Measurements from ENCODE around the gene ADD3.

ADD3 gene

DNA sequence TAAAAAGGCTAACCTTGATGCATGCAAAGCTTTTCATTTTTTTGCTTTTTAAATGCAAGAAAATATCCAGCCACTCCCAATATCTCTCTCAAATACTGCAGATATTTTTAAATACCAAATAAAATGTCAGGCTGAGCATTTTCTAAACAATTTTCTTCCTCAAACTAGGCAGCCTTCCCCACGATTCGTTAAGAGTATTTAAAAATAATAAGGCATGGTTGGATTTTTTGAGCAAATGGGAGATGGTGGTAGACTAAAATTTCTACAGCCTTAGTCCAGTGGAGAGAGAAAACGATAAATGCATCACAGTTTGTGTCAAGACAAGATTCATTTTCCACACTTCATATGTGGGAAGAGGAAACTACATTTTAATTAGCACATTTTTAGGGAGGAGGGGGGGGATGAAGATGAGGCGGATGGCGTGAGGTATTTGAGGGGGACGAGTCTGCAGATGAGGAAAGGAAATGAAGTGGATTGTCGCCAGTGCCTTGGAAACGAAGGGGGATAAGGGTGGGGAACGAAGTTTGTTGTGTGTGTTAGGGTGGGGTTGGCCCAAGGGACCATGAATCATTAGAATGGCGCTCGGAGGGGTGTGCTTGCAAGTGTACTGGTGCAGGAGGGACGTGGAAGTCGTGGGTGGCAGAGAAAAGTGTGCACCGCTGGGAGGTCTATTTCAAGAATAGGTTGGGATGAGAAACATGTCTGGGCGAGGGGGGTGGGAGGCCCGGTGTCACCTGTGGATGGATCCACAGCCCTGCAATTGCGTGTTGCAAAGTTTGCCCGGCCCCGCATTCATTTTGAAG, 1.2 kb upstream of the ADD3 start:
- no peak for DNase-seq

DNA sequence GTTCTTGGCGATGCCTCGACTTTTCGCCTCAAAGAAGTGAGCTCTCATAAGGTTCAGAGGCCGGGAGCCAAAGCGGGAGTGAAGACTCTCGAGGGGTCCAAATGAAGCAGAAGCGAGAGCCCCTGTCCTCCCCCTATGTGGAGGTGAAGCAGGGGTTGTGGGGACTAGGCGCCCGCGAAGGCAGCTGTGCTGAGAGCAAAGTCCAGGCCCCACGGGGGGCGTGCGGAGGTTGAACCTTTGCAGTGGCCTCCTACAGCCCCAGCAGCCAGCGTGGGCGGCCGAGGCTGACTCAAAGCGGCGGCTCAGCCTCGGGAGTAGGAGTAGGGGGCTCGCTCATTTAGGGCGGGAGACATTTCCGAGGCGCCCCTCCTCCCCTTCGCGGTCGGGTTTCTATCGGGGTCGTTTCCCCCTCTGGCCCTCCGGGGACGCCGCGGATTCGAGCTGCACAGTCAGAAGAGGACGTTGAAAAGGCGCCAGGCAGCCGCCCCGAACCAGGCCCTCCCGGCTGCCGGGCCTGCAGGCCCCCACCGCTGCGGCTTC, 553 bp upstream of the ADD3 start:
- no peak for DNase-seq

DNA sequence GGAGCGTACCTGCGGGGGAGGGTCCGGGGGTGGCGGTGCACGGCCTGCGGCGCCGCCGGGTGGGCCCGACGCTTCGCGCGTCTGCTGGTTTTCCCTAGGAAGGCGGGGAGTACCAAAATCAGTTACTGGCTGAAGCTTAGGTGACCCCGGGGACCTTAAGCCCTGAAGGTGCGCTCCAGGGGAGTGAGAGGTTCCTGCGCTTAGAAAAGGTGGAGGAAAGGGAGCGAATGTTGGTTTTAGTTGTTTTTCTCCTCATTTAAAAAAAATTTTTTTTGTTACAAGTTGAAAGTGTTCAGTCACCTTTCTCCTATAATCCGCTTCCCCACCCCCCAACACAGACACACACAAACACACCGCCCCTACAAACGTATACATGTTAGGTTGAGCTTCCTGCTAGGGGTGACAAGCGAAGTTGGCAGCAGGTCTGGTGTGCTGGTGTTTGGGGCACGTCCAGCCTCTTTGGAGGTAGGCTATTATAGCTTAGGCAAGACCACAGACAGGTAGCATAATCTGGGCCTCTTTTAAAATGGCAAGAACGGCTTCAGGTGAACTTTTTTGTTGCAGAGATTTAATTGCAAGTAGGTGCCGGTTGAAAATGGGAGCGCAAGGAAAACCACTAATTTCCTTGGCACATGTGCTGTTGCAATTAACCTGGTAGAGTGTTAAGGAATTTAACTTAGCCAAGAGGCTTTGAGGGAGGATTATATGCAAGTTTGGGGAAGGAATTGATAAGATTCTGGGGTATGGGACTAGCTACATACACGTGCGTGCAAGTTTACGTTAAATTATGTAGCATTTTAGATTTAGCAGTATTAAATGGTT, 945 bp downstream of the ADD3 start:
- DNase-seq = no peak

DNA sequence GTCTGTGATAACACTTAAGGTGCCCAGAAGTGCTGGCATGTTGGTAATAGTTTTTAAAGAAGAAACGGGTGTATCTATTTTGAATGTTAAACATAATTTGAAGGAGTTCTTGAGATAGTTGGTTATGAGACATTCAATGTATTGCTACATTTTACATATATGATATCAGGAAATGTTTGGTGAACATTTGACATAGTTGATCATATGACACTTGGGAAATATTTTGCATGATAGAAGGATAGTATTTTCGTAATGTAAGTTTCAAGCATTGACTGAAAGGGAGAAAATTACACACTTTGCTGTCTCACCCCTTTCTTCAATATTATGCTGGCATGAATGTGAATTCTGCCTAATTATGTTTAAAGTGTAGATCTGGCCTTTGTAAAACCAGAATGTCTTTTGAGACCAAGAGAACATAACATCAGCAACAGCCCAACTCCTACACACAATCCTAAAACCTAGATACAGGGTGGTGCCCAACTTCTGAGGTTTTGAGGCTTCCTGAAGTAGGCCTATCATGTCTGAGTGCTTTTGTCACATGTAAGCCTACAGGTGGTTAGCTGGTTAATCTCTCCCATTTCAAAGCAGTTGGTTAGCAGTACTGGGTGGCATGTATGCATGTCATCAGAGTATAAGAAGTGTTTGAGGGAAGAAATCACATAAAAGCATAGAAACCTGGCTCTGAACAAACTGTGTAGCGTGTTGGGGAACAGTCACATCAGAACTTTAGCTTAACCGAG, 2.1 kb downstream of the ADD3 start:
- DNase-seq = no peak

DNA sequence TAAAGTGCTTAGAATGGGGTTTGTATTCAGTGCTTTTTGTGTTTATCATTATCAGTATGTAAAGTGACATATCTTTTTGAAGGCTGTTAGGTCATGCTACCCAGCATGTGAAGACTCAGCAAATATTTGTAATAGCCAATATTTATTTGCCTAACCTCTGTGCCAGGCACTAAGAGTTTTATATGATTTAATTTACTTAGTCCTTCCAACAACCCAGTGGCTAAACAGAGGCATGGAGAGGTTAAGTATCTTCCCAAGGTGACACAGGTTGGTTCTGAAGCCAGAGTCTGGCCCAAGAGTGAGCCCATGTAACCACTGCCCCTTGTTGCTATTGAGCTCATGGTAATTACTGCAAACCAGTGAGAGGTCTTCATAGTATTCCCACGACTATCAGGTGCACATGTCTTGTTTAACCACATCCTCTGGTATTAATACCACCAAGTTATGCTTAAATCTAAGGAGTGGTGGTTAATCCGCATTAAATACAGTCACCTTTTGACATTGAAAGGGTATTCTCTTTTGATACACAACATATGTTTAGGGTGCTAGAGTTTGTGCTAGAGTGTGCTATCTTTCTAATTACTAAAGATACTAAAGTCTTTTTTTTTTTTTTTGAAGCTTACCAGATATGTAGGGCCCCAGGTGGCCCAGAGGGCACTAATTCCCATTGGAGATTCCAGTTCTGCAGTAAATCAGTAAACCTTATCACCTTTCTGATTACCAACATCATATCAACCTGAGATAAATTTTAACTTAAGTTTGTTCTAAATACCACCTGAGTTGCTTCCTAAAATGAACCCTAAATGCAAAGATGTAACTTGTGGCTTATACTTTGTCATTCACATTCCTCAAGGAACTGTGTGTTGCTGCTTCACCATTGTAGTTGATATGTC, 2.9 kb downstream of the ADD3 start:
- DNase-seq = no peak

DNA sequence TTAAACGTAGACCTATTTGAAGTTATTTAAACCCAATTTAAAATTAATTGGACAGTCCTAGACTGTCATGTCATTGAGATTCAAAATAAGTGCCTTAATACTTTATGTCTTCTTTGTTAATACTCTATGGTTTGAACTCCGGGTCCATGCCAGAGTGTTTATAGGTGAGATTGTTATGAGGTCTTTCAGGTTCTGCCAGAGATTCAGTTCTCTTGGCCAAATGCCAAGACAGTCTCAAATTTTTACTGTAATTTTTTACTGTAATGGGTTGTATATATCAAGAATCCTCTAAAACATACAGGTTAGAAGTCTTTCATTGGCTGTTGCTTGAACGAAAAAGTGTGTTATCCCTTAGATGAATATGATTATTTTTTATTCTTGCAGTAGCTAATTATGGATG, 3.9 kb downstream of the ADD3 start:
- DNase-seq = no peak

DNA sequence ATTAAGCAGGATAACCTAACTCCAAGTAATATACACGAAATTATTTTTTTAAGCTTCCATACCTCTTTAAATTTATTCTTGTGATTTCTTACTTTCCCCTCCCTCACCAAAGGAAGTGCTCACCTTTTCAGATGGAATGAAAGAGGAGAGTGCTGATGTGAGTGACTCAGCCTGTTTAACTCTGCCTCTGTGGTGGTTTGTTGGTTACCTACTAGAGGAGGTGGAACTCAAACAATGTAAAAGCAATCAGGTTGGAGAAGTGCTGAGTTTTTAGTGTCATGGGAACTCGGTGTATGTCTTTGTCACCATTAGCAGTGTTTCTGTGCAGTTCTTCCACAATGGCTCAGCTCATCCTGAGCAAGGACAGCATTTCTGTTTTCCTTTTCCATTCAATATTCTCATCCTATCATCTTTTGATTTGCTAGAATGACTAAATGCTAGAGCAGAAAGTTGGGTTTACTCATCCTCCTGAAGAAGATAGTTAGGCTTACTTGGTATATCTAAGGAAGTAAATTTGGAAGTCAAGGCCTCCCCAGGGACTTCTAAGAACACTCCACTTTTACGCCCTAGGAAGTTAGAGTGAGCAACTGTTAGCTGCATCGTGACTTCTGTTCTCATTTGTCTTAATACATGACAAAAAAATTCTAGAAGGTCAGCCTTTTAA, 6.0 kb downstream of the ADD3 start:
- DNase-seq = no peak

DNA sequence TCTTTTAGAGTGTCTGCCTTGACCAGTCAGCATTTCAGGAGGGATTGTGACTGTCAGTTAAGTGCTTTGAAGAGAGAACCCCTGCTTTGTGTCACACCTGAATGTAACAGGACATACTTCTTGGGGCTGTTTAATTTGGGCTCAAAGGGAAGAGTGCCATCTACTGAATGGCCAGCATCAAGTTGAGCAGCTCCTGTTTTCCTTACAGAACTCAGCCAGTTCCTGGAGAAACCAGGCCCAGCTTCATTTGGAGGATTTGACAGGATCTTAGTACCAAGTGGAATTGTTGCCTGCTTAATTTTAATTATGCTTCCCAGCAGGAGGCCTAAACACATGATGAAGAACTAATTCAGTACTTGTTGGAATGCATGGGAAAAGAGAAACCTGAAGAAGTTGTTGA, 8.3 kb downstream of the ADD3 start:
- no peak for DNase-seq

DNA sequence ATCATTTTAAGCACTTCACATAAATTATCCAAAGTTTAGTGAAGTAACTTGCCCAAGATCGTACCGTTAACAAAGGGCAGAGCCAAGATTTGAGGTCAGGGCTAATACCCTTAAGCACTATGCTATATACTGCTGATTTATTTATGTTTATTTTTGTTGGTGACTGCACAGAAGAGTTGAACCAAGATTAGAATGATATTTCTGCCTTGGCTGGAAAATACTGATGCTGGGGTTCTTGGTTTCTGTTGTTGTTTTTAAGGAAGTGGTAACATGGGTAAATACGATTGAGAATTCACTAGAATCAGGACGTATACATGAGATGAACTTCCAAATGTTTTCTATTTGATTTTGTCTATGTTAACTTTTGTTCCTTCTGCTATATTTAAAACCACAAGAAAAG, 9.3 kb downstream of the ADD3 start:
- no peak for DNase-seq

DNA sequence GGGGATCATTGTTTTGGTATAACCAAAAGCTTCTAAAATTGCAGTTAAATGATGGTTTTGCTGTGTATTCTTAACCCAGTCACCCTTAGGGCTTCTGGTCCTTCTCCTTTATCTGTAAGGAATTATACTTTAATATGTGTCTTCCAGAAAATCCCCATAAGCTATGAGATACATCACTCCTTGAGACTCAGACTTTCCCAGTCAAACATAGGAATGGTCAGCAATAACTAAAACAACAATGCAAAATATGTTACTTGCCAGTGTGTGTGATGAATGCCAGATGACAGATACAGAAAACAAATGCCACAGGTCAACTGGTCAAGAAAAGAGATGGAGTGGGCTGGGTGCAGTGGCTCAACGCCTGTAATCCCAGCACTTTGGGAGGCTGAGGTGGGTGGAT, 10.1 kb downstream of the ADD3 start:
- no peak for DNase-seq

DNA sequence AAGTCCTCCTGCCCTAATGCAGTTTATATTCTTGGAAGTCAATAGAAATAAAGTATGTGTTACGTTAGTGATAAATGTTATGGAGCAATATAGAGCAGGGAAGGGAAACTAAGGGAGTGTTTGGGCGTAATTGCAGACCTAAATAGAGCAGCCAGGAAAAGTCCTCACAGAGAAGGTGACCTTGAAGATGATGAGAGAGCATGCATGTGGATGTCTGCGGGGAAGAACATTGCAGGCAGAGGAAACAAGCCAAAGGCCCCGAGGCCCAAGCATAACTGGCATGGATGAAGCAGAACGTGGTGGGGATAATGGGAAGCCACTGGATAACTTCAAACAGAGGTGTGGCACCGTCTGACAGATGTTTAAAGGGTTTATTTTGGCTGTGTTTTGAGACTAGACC, 12.5 kb downstream of the ADD3 start:
- DNase-seq = no peak

DNA sequence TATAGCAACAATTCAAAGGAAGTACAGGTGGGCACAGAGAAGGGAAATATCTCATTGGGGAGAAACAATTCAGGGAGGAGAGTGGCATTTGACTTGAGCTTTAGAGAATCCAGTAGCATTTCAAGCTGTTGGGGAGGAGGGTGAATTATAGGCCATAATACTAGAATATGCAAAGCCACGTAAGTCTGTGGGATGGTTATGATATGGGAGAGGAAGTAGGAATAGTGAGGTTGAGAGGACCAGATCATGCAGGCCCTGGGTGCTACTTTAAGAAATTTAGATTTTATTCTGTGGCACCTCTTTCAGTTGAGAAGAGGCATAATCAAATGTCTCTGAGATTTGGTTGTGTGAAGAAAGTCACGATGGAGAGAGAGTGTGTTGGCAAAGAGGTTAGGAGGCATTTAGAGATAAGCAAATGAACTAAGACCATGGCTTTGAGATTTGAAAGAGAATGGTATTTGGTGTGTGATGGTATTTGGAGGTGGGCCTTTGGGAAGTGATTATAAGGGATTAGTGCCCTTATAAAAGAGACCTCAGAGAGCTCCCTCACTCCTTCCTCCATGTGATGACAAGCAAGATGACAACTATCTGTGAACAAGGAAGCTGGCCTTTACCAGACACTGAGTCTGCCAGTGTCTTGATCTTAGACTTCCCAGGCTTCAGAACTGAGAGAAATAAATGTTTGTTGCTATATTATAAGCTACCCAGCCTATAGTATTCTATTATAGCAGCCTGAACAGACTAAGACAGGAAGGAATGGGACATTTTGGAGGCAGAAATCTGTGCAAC, 15.1 kb downstream of the ADD3 start:
- no peak for DNase-seq

DNA sequence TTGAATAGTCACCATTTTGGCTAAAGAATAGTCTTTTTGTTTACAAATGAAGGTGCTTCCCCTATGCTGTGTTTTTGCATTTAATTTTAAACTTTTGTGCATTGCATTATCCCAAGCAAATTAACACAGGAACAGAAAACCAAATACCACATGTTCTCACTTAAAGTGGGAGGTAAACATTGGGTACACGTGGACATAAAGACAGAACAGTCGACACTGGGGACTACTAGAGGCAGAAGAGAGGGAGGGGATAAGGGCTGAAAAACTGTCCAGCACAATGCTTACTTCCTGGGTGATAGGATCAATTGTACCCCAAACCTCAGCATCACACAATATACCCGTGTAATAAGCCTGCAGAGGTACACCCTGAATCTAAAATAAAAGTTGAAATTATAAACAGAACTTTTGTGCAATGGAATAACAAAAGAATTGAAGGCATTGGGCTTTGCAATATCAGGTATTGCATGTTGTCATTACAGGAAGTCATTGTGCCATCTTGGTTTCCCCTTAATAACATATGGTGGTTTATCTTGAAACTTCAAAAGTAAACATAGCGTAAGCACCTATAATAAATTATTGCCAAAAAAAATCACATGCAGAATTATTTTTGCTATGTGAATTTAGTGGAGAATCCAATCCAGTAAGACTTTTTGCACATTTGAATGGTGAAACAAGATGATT, 16.1 kb downstream of the ADD3 start:
- no peak for DNase-seq

DNA sequence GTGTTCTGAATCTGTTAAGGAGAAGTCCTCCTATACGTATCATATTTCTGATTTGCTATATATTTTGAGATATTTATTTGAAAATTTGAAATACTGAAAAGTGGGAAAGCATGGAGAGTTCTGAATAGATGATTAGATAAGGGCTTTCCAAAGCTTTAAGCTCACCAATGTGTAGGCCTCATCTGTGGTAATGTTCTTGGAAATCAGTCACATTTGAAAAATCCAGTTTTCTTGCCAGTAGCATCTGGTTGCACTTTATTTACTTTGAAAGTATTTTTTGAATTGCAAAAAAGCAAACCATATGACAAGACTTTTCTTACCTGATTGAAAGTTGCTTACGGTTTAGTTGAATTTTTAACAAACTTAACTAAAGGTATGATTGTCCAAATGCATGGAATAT, 21.7 kb downstream of the ADD3 start:
- DNase-seq = no peak

DNA sequence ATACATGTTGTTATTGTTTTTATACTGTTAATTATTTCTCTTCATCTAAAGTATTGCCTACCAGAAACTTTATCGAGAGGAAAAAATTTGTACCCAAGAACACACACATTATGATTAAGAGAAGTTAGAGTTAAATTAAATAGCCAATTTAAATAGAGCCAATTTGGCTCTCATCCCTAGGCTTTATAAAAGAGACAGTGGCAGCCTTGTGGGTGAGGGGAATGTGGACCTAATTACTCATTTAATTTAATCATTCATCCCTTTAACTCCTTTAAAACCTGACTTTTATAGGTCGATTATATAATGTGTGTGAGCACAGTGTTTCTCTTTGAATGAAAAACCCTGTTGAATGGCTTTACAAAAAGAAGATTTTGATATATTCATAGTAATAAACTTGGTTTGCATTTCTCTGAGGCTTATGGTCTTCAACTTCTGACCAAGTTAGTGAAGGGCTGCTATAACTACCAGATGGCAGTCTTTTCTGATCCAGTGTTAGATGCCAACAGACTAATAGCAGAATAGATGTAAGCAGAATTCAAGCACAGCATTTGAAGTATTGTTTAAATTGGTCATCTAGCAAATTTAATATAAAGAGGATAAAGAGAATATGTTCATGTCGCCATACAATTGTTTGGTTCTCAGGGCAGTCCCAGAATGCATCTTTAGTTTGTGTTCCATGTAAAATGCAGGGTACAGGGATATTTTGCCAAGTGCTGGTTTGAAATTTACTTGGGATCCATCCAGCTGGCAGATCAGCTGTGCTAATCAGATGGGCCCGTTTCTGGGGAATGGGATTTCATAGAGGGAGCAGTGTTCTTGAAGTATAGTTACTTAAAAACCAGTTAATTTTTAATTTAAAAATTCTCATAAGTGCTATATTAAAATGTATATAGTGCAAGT, 25.3 kb downstream of the ADD3 start:
- DNase-seq = no peak

DNA sequence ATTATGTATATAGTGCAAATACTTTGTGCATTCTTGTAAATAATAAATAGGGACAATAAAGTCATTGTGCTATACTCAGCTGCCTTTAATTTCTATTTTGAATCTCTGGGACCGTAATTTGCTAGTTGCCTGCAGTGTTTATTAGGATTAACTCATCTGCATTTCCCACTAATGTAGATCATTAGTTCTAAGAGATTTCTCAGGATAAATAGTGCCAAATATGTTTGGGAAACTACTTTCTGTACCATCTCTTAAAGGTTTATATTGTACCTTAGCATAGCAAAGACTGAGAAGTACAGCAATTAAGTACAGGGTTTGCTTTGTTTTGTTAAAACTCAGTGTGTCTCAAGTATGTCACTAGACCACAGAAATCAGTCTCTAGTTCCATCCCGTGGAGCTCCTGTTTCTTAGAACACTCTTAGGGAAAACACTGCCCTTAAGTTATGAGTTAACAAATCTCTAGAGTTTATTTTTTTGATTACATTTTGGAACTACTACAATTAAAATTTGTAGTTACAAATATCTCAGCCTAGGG, 26.0 kb downstream of the ADD3 start:
- DNase-seq = no peak

DNA sequence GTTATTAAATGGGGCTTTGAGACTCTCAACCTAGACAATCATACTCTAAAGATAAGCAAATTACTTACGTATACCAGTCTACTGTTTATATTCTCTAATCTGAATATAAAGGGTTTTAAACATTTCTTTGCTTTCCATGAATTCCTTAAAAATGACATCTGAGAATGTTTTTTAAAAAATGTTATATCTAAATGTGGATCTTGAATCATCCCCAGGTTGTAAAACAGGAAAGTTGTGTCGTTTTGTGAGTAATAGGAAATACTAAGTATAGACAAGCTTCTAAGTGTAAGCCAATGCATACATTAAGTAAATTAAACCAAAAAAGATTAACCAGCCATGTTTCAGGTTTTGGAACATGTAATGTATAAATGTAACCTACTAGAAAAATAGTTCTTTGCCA, 26.8 kb downstream of the ADD3 start:
- DNase-seq = no peak

DNA sequence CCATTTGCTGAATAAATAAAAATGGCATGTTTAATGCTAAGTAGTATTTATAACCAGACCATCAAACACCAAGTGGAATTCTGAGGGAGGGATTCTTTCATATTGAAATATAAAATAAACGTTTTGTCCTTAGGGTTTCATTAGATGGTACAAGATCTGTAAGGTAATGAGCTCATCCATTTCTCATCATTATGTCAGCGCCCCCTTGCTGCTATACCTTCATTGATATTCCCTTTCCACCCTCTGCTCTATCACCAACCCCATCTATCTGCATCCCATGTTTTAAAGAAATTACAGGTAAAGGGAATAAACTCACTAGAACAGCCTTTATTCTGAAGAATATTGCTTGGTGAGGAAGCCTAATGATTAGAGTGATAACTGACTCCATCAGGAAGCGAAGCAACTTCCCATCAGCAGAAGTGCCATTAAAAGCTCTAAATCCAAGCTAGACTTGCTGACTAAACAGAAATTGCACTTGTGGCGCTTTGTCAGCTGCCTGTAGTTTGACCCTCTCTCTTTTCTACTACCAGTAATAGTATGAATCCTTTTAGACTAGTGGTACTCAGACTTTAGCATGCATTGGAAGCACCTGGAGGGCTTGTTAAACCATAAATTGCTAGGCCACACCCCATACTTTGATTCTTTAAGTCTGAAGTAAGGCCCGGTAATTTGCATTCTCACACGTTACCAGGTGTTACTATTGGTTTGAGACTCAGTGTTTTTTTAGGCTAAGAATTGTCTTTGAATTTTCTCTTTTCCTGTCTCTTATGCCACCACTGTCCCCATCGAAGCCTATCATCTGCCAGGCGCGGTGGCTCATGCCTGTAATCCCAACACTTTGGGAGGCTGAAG, 27.5 kb downstream of the ADD3 start:
- DNase-seq = no peak
